ENCODE data around the gene ACAN. TPM values are rescaled to one million over a fixed set of nuclear protein-coding genes. Genes with fewer than 3 reads are reported as not detected.
"Not testable (repeated sequence)": the region's sequence is repeated elsewhere in the genome, so short reads cannot be mapped to it uniquely, and the experiment has no call there.

Gene ACAN
- total RNA-seq, 2 experiments from 2014 or later, result not detected

DNA sequence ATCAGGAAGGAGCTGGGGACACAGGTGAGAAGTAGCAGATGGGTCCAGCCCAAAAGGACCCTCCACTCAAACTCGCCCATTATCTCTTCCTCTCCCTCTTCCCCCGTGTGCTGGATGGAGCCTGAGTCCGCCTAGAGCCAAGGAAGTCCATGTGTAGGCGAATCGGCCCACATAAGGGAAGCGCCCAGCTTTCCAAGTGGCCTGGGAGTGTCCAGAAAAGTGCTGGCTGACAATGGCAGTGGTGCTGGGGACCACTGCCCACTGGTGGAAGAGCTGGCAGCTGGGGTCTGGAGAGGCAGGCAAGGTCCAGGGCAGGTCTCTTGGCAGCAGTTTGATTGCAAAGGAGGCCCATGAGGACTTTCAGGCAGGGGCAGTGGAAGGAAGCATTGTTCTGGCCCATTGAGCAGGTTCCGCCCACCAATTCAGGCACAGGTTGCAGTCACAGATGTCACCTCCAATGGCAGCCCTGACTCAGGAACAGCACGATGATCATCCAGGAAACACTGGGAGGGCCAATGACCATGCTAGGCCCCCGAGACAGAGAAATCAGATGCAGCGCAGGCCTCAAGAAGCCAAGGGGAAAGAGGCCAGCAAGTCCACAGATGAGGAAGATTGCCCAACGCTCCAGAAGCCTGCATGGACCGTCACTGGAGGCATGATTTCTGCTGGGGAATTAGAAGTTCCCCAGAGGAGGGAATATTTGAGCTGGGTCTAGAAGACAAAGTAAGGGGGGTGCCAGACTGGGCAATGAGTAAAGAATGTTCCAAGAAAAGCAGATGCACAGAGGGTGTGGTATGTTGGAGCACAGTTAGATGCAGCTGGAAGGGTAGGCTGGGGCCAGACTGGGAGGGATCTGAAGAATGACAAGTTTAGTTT is 107.0 kb downstream of the ACAN start:
- ChIA-PET POLR2A (no interaction called here), CTCF (interaction anchor here (1.5 kb wide), 1 partner anchor 18 kb away, joined by 3 read pairs; no protein-coding TSS in a partner anchor)

DNA sequence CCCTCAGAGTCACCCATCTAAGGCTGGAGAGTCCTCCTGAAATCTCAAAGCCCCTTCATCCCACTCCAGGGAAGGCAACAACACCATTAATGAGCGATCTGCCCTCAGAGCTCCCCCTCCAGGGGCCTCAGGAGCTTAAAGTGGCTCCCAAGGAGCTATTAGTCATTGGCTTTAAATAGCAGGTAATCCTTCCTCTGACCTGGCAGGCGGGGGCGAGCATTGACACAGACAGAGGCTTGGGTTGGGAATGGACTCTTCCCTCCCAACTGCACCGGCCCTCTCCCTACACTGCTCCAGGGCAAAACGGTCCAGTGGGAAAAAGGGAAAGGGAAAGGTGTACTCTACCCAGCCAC is 108.5 kb downstream of the ACAN start:
- ChIA-PET CTCF (interaction anchor here (1.5 to 1.6 kb wide), 2 partner anchors 9 to 17 kb away, joined by 3 read pairs; no protein-coding TSS in a partner anchor), POLR2A (no interaction called here)

DNA sequence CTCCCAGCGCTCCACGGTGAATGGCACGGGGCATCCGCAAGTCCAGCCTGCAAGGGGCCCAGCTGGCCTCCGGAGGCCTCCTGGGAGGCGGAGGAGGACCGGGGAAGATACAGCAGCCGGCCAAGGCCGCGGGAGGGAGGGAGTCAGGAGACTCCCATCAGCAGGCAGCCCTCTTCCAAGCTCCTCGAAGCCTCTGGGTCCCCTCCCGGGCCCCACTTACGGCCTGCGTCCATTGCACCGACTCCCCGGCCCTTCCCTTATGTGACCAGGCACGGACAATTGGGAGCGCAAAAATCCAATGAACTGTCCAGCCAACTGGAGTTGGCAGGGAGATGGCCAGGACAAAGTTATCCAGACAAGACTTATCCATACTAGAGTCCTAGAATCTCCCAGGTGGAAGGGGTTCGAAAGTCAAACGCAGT is 109.3 kb downstream of the ACAN start:
- POLR2A ChIA-PET, result no interaction called here
- CTCF ChIA-PET, result interaction anchor here (1.6 kb wide), 1 partner anchor 8 kb away, joined by 3 read pairs; no protein-coding TSS in a partner anchor

DNA sequence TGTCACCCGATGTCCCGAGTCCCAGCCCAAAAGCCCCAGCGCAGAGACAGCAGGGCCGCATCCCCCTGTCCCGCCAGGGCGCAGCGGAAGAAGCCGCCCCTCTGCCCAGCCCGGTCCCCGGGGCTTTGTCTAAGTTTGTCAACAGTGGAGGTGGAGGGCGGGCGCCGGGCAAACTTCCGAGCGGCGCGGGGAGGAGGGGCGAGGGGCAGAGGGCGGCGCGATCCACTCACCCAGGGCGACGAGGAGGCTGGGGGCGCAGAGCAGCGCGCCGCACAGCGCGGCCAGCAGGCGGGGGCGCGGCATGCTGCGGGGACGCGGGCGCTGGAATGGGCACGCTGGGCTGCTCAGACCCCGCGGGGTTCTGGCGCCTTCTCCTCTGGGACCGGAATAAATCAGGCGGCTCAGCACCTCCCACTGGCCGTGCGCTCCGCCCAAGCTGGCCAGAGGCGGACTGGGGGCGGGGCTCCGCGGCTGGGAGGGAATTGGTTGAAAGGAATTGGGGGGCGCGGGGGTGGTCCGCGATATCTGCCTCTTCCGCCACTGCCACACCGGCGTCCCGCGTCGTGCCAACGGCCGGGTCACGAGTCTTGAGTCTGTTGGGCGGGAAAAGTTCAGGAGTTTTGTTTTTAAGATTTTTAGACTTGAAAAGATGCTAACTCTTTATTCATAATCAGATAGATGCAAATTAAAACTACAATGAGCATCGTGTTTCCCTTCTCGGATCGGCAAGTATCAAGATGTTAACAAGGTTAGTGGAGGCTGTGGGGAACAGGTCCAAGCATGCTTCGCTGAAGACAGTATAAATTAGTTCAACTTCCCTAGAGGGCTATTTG is 110.0 kb downstream of the ACAN start, which contains the start of gene MFGE8:
Gene MFGE8 (minus strand): TSS at position 363 of the 833 bp plus-strand sequence. CDS start 60 bp downstream, at position 303.
- ChIA-PET CTCF (interaction anchor here (0.7 to 2.4 kb wide), 4 partner anchors 7 to 9 kb away, joined by 3 to 8 read pairs (median 3); no protein-coding TSS in a partner anchor), POLR2A (no interaction called here)

DNA sequence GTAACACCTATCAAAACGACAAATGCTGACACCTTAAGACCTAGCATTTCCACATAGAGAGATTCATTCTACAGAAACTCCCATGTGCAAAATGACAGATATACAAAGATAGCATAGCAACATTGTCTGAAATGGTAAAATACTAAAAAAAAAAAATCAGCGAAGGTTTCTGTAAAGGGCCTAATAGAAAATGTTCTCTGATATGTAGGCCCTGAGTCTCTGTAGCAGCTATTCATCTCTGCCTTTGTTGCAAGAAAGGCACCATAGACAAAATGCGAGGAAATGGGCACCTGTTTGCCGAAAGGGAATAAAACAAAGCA is 110.6 kb downstream of the ACAN start:
- ChIA-PET POLR2A (no interaction called here), CTCF (interaction anchor here (1.0 to 2.4 kb wide), 2 partner anchors 8 to 9 kb away, joined by 3 to 8 read pairs; no protein-coding TSS in a partner anchor)

DNA sequence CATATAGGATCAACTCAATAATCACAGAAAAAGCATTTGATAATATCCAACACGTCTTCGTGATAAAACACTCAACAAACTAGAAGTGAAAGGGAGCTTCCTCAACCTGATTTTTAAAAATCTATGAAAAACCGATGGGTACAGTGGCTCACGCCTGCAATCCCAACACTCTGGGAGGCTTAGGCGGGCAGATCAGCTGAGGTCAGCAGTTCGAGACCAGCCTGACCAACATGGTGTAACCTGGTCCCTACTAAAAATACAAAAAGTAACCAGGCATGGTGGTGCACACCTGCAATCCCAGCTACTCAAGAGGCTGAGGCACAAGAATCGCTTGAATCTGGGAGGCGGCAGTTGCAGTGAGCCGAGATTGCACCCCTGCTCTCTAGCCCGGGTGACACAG is 112.1 kb downstream of the ACAN start:
- ChIA-PET POLR2A (interaction anchor here (0.6 kb wide), 1 partner anchor 20 kb away, joined by 10 read pairs; no protein-coding TSS in a partner anchor), CTCF (interaction anchor here (1.0 to 2.4 kb wide), 3 partner anchors 10 to 17 kb away, joined by 4 to 8 read pairs (median 5); no protein-coding TSS in a partner anchor)

DNA sequence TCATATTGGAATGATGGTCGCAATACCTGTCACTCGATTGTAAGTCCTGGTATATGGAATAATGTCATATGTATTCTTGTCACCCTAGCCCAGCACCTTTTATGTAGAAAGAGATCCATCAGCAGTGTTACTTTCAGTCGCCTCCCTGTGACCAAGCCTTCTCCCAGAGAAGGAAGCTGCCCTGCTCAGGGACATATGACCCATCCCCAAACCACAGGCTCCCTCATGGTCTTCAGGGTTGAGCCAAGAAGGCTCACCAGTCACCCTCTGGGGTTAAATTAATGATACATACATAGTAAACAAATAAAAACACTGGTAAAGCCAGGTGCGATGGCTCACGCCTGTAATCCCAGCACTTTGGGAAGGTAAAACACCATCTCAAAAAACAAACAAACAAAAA is 114.5 kb downstream of the ACAN start:
- ChIA-PET POLR2A (no interaction called here), CTCF (interaction anchor here (0.9 to 1.3 kb wide), 2 partner anchors 13 to 125 kb away, joined by 3 read pairs; no protein-coding TSS in a partner anchor)

DNA sequence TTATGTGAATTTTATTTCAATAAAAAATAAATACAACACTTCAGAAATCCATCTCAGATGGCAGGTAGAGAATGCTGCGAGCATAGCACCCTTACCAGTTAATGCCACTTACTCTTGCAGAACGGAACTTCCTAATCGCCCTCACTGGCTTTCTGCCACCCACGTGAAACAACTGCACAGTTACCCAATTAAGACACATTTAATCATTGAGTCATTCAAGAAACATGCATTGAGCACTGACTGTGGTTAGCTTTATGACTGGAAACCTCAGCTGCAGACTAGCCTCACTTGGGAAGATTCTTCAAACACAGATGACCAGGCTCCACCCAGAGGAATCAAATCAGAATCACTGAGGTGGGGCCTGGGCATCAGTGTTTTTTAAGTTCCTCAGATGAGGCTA is 115.5 kb downstream of the ACAN start:
- ChIA-PET POLR2A (no interaction called here), CTCF (interaction anchor here (0.6 to 1.3 kb wide), 2 partner anchors 14 to 19 kb away, joined by 3 read pairs; no protein-coding TSS in a partner anchor)

DNA sequence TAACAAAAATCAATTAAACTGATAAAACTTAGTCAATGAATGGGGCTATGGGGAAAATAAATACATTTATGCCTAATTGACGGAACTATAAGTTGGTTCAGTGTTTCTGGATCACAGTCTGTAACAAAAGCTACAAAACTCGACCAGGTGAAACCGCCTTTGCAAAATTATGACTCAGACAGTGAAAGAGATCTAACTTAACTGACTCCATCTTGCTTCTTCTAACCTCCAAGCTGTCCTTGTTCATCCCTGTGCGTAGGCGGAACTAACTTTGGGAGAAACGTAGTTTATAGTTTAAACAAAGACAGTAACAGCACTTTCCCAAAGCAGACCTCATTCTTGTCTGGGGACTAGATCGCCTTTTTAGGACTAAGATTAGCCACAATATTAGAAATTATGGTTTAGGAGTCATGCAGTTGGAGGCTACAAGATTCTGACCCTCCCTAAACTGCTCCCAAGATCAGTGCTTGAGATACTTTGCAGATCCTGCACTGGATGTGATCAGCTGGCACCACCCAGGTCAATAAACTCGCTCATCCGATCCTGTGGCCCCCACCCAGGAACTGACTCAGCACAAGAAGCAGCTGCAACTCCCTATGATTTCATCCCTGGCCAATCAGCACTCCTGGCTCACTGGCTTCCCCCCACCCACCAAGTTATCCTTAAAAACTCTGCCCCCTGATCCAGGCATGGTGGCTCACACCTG is 117.1 kb downstream of the ACAN start:
- POLR2A ChIA-PET, result no interaction called here
- CTCF ChIA-PET, result interaction anchor here (1.2 to 1.4 kb wide), 3 partner anchors 8 to 282 kb away, joined by 3 to 11 read pairs (median 3); no protein-coding TSS in a partner anchor

DNA sequence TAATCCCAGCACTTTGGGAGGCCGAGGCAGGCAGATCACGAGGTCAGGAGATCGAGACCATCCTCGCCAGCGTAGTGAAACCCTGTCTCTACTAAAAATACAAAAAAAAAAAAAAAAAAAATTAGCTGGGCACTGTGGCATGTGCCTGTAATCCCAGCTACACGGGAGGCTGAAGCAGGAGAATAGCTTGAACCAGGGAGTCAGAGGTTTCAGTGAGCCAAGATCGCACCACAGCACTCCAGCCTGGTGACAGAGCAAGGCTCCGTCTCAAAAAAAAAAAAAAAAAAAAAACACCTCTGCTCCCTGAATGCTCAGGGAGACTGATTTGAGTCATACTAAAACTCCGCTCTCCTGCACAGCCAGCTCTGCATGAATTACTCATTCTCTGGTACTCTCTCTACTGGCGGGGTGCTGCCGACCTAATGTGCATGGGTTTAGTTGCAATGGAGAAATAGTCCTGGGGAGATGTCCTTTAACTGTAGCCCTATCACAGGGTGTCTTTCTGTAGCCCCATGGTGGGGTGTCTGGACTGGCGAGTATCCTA is 117.7 kb downstream of the ACAN start:
- POLR2A ChIA-PET, result not testable (repeated sequence)
- CTCF ChIA-PET, result interaction anchor here (1.2 to 1.4 kb wide), 3 partner anchors 9 to 283 kb away, joined by 3 to 11 read pairs (median 3); no protein-coding TSS in a partner anchor

Other genes with a start within 250 kb of the ACAN start
- gene AEN, start 182.1 kb upstream of the ACAN start, total RNA-seq, result 10 to 100 TPM; 92.9 to 94.3 TPM
- gene ISG20, start 164.4 kb upstream of the ACAN start, total RNA-seq, result 10 to 100 TPM; 24.9 to 28.9 TPM
- gene HAPLN3, start 92.1 kb downstream of the ACAN start, total RNA-seq, result 10 to 100 TPM; 27.2 to 30.3 TPM
- gene MFGE8, start 109.9 kb downstream of the ACAN start, total RNA-seq, result 10 to 100 TPM; 18.6 to 19.9 TPM